KG1 (cell line): ENCODE data around the gene KAT2A.

ENCODE experiments used
- DNase-seq: peaks from one replicate; lab custom pipeline; 2025; lab: John Stamatoyannopoulos, UW

Gene KAT2A

GRCh38 chr17:42094375-42095069 lies 26.6 kb downstream of the KAT2A start:
- DNase-seq = no peak

GRCh38 chr17:42092939-42093338 lies 28.2 kb downstream of the KAT2A start:
- no peak for DNase-seq

- no peak for DNase-seq
Observed at GRCh38 chr17:42090964-42091790, 30.0 kb downstream of the KAT2A start.

- no peak for DNase-seq
Observed at GRCh38 chr17:42088736-42089135, 32.4 kb downstream of the KAT2A start.

GRCh38 chr17:42087736-42088705 lies 33.1 kb downstream of the KAT2A start:
- DNase-seq = no peak

GRCh38 chr17:42087042-42087701 lies 34.0 kb downstream of the KAT2A start:
- no peak for DNase-seq

GRCh38 chr17:42081516-42082129 lies 39.5 kb downstream of the KAT2A start:
- no peak for DNase-seq

- no peak for DNase-seq
Observed at GRCh38 chr17:42079541-42079940, 41.6 kb downstream of the KAT2A start.

GRCh38 chr17:42078396-42079043 lies 42.6 kb downstream of the KAT2A start:
- no peak for DNase-seq

GRCh38 chr17:42077755-42078154 lies 43.4 kb downstream of the KAT2A start:
- DNase-seq = no peak

GRCh38 chr17:42076797-42077559 lies 44.2 kb downstream of the KAT2A start:
- no peak for DNase-seq

GRCh38 chr17:42075789-42076188 lies 45.4 kb downstream of the KAT2A start:
- no peak for DNase-seq

GRCh38 chr17:42072323-42073187 lies 48.6 kb downstream of the KAT2A start:
- DNase-seq = peak; percentile 8

- DNase-seq = peak; percentile 34
Observed at GRCh38 chr17:42071810-42072209, 49.4 kb downstream of the KAT2A start.

GRCh38 chr17:42068979-42069378 lies 52.2 kb downstream of the KAT2A start:
- no peak for DNase-seq

- DNase-seq = peak; percentile 44
Observed at GRCh38 chr17:42067371-42068091, 53.6 kb downstream of the KAT2A start.

- DNase-seq = no peak
Observed at GRCh38 chr17:42065201-42065600, 56.0 kb downstream of the KAT2A start.
